Fibroblast of lung (primary cell): ENCODE data around the gene ITPRID2.

ENCODE experiments used
- CTCF ChIP-seq, 2 donors: IDR thresholded peaks in 1 of 2; conservative IDR thresholded peaks in 1 of 2; 1 replicate in 1 of 2; 2 replicates in 1 of 2; pipeline ENCODE4 v1.5.1; 2011 to 2012; ENCODE audit warnings: low read length in 2 of 2, control low read depth in 1 of 2, inconsistent platforms in 1 of 2, low read depth in 1 of 2, mild to moderate bottlenecking in 1 of 2
- EZH2 ChIP-seq: IDR thresholded peaks from 2 replicates; pipeline ENCODE4 v1.5.1; 2012; ENCODE audit warnings: low read length, control low read depth, mild to moderate bottlenecking; ENCODE audit errors: missing control alignments

GRCh38 chr2:181948227-181948626, 56.7 kb downstream of the ITPRID2 start:
- no peak for TF ChIP-seq CTCF (conservative IDR thresholded peaks at IDR 0.05 in 1 of 2, IDR thresholded peaks at IDR 0.05 in 1 of 2; ENCODE audit: low read depth in 1 of 2, low read length in 2 of 2)
- TF ChIP-seq EZH2: no peak
